MM.1S (cell line): ENCODE data around the gene PIK3C3.

Experiments used
- EZH2 ChIP-seq: fragments of 300-600 bp; sonication (generic); optimal IDR thresholded peaks from 2 replicates; pipeline ENCODE3; 2017; ENCODE audit warnings: low read depth, mild to moderate bottlenecking, antibody characterized with exemption, low read length, mixed read lengths
- EZH2phosphoT487 ChIP-seq: fragments of 300-600 bp; sonication (generic); IDR thresholded peaks from 2 replicates; pipeline ENCODE4 v1.6.1; 2018; ENCODE audit warnings: antibody characterized with exemption, low read length
- TF ChIP-seq, protein P1 (sequence below): fragments of 300-600 bp; sonication (generic); IDR thresholded peaks from 2 replicates; pipeline ENCODE4 v1.5.1; 2016; ENCODE audit warnings: antibody characterized with exemption, low read length, mixed read lengths

DNA sequence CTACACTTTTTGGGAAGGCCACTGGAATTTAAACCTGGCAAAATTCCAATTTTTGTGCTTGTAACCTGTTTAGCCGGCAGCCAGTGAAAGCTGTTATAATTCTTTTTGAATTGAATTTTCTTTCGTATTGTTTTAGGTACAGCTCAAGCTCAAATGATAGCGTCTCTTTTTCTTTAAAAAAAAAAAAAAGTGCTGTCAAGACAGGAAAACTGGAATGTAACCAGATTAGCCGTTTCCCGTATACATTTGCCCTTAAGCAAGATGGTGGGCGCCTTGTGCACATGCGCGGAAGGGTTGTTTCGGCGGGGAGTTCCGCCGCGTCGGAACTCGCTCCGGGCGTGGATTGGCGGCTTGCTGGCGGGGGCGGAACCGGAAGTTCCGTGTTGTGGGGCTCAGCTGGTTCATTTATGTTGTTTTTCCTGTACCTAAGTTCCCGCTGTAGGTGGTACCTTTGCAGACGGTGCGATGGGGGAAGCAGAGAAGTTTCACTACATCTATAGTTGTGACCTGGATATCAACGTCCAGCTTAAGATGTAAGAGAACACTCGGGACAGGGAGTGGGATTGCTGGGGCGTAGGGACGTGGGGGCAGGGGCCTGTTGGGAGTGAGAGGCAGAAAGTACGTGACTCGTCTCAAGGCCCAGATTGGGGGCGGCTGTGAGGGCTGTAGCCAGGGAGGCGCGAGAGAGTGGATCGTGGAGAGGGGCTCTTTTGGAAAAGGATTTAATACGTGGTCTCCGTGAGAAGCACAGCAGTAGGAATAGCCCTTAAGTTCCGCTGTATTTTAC is at the start of gene PIK3C3:
- TF ChIP-seq, protein P1, sequence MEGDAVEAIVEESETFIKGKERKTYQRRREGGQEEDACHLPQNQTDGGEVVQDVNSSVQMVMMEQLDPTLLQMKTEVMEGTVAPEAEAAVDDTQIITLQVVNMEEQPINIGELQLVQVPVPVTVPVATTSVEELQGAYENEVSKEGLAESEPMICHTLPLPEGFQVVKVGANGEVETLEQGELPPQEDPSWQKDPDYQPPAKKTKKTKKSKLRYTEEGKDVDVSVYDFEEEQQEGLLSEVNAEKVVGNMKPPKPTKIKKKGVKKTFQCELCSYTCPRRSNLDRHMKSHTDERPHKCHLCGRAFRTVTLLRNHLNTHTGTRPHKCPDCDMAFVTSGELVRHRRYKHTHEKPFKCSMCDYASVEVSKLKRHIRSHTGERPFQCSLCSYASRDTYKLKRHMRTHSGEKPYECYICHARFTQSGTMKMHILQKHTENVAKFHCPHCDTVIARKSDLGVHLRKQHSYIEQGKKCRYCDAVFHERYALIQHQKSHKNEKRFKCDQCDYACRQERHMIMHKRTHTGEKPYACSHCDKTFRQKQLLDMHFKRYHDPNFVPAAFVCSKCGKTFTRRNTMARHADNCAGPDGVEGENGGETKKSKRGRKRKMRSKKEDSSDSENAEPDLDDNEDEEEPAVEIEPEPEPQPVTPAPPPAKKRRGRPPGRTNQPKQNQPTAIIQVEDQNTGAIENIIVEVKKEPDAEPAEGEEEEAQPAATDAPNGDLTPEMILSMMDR = no peak
- TF ChIP-seq EZH2phosphoT487 = no peak
- TF ChIP-seq EZH2 = no peak
